AG08396 (cell line): ENCODE measurements around the gene TCEA2.

Experiments used
- DNase-seq: peaks from one replicate; pipeline ENCODE4 v3.0.0; 2012; ENCODE audit warnings: low spot score, mixed read lengths

TCEA2 gene

GRCh38 chr20:64062596-64063388, at the start of gene TCEA2:
TCEA2 (plus strand) TSS chr20:64063198; CDS start chr20:64063313, 115 bp downstream.
- peak; percentile 98 for DNase-seq

- DNase-seq = no peak
Observed at GRCh38 chr20:64015635-64016034, 47.4 kb upstream of the TCEA2 start.

GRCh38 chr20:64021124-64021975, 41.6 kb upstream of the TCEA2 start:
- no peak for DNase-seq

GRCh38 chr20:64022671-64023360, 40.2 kb upstream of the TCEA2 start:
- DNase-seq = no peak

- no peak for DNase-seq
Observed at GRCh38 chr20:64023361-64024140, 39.4 kb upstream of the TCEA2 start.

- no peak for DNase-seq
Observed at GRCh38 chr20:64024141-64024990, 38.6 kb upstream of the TCEA2 start.

- DNase-seq = no peak
Observed at GRCh38 chr20:64025101-64025825, 37.7 kb upstream of the TCEA2 start.

- DNase-seq = no peak
Observed at GRCh38 chr20:64025826-64026412, 37.1 kb upstream of the TCEA2 start.

- no peak for DNase-seq
Observed at GRCh38 chr20:64027981-64028685, 34.9 kb upstream of the TCEA2 start.

- no peak for DNase-seq
Observed at GRCh38 chr20:64029293-64030117, 33.5 kb upstream of the TCEA2 start.

- DNase-seq = no peak
Observed at GRCh38 chr20:64030371-64031134, 32.4 kb upstream of the TCEA2 start.

- no peak for DNase-seq
Observed at GRCh38 chr20:64031822-64032314, 31.1 kb upstream of the TCEA2 start.

GRCh38 chr20:64032706-64033624, 30.0 kb upstream of the TCEA2 start:
- no peak for DNase-seq

- DNase-seq = no peak
Observed at GRCh38 chr20:64033981-64034493, 29.0 kb upstream of the TCEA2 start.

GRCh38 chr20:64035066-64035932, 27.7 kb upstream of the TCEA2 start:
- no peak for DNase-seq
